HG03025 (cell line): Measurements from ENCODE around the gene ZNF469.

Source experiments
- ATAC-seq: cut with Tn5 transposase; IDR thresholded peaks from one replicate; pipeline ENCODE4 v1.9.1; 2021; ENCODE audit warnings: mild to moderate bottlenecking, moderate library complexity; ENCODE audit not compliant: unreplicated experiment, low FRiP score

Gene ZNF469

GRCh38 chr16:88390735-88391134, 8.0 kb downstream of the ZNF469 start:
- ATAC-seq = no peak

- ATAC-seq = no peak
Measured at GRCh38 chr16:88391144-88391850, 8.5 kb downstream of the ZNF469 start.

- no peak for ATAC-seq
Measured at GRCh38 chr16:88392111-88392510, 9.4 kb downstream of the ZNF469 start.

- ATAC-seq = no peak
Measured at GRCh38 chr16:88392616-88393015, 9.9 kb downstream of the ZNF469 start.

GRCh38 chr16:88393034-88393433, 10.3 kb downstream of the ZNF469 start:
- ATAC-seq = no peak

GRCh38 chr16:88393571-88393970, 10.8 kb downstream of the ZNF469 start:
- ATAC-seq = no peak

GRCh38 chr16:88394426-88394825, 11.7 kb downstream of the ZNF469 start:
- no peak for ATAC-seq

- no peak for ATAC-seq
Measured at GRCh38 chr16:88395669-88396584, 13.2 kb downstream of the ZNF469 start.

- no peak for ATAC-seq
Measured at GRCh38 chr16:88398170-88398873, 15.6 kb downstream of the ZNF469 start.

- no peak for ATAC-seq
Measured at GRCh38 chr16:88398874-88399178, 16.1 kb downstream of the ZNF469 start.

GRCh38 chr16:88400186-88400585, 17.4 kb downstream of the ZNF469 start:
- no peak for ATAC-seq

- no peak for ATAC-seq
Measured at GRCh38 chr16:88401604-88402246, 19.0 kb downstream of the ZNF469 start.

GRCh38 chr16:88402551-88403240, 19.9 kb downstream of the ZNF469 start:
- no peak for ATAC-seq

- ATAC-seq = no peak
Measured at GRCh38 chr16:88403794-88404581, 21.2 kb downstream of the ZNF469 start.

- ATAC-seq = no peak
Measured at GRCh38 chr16:88404769-88405168, 22.0 kb downstream of the ZNF469 start.

- ATAC-seq = no peak
Measured at GRCh38 chr16:88405216-88406060, 22.7 kb downstream of the ZNF469 start.

- ATAC-seq = no peak
Measured at GRCh38 chr16:88406096-88407041, 23.6 kb downstream of the ZNF469 start.
